ENCODE results near the gene APBA2. TPM values are rescaled to one million over a fixed set of nuclear protein-coding genes. Genes with fewer than 3 reads are reported as not detected.

The APBA2 gene
- total RNA-seq, 2 experiments from 2014 or later = not detected

- H3K36me3 ChIP-seq (ENCODE audit: insufficient read depth, low read length) = no peaks in the 10 kb centered on the region
- DNase-seq (ENCODE audit: low spot score) = no peak
- no TSS peak for BruUV-seq (replicated peaks)
Measured at GRCh38 chr15:28930011-28930410, 44.2 kb downstream of the APBA2 start.

GRCh38 chr15:28930476-28931291 is 44.9 kb downstream of the APBA2 start:
- TF ChIP-seq CTCF (conservative IDR thresholded peaks at IDR 0.05; ENCODE audit: low read length) (no peak), EZH2phosphoT487 (IDR thresholded peaks at IDR 0.05; ENCODE audit: borderline replicate concordance, low read depth, low read length) (no peak)
- Histone ChIP-seq H3K9me2 (ENCODE audit: insufficient read depth, low read length) (no peaks in the 10 kb centered on the region), H3K4me1 (ENCODE audit: insufficient read depth, low read length, poor library complexity, severe bottlenecking) (no peaks in the 10 kb centered on the region), H4K20me1 (ENCODE audit: insufficient read depth, low read length) (no peaks in the 10 kb centered on the region), H3K9me3 (ENCODE audit: low read length) (no peaks in the 10 kb centered on the region), H3K27ac (ENCODE audit: low read depth, low read length, poor library complexity, severe bottlenecking) (no peak overlapping the region), H3K36me3 (ENCODE audit: insufficient read depth, low read length) (no peaks in the 10 kb centered on the region), H2AFZ (ENCODE audit: low read length) (no peak overlapping the region), H3K4me2 (ENCODE audit: low read length) (no peak overlapping the region), H3K4me3 (ENCODE audit: low read depth, low read length, poor library complexity, severe bottlenecking) (no peak overlapping the region), H3K79me2 (ENCODE audit: insufficient read depth, low read depth, low read length) (no peaks in the 10 kb centered on the region)
- ChIA-PET POLR2A (no interaction called here), CTCF (ENCODE audit: unreplicated experiment) (no interaction called here)
- DNase-seq (ENCODE audit: low spot score) = no peak
- no TSS peak for BruUV-seq (replicated peaks)
- intact Hi-C loops (cut with micrococcal nuclease; ENCODE audit: unreplicated experiment) = no loop called here

More at GRCh38 chr15:28930011-28930410, 44.2 kb downstream of the APBA2 start:
- H3K9me2 ChIP-seq (ENCODE audit: insufficient read depth, low read length) = no peaks in the 10 kb centered on the region
- H3K4me1 ChIP-seq (ENCODE audit: insufficient read depth, low read length, poor library complexity, severe bottlenecking) = no peaks in the 10 kb centered on the region
- ChIA-PET POLR2A (no interaction called here), CTCF (ENCODE audit: unreplicated experiment) (no interaction called here)
- no peak overlapping the region for H3K4me3 ChIP-seq (ENCODE audit: low read depth, low read length, poor library complexity, severe bottlenecking)
- TF ChIP-seq EZH2phosphoT487 (IDR thresholded peaks at IDR 0.05; ENCODE audit: borderline replicate concordance, low read depth, low read length) (no peak), CTCF (conservative IDR thresholded peaks at IDR 0.05; ENCODE audit: low read length) (no peak)
- H3K27ac ChIP-seq (ENCODE audit: low read depth, low read length, poor library complexity, severe bottlenecking) = no peak overlapping the region
- intact Hi-C loops (cut with micrococcal nuclease; ENCODE audit: unreplicated experiment) = no loop called here
- no peak overlapping the region for H2AFZ ChIP-seq (ENCODE audit: low read length)
- no peak overlapping the region for H3K4me2 ChIP-seq (ENCODE audit: low read length)
- no peaks in the 10 kb centered on the region for H3K9me3 ChIP-seq (ENCODE audit: low read length)
- H4K20me1 ChIP-seq (ENCODE audit: insufficient read depth, low read length) = no peaks in the 10 kb centered on the region
- no peaks in the 10 kb centered on the region for H3K79me2 ChIP-seq (ENCODE audit: insufficient read depth, low read depth, low read length)

GRCh38 chr15:28931828-28932227 is 46.1 kb downstream of the APBA2 start:
- POLR2A ChIA-PET = no interaction called here

More at GRCh38 chr15:28931828-28932227, 46.1 kb downstream of the APBA2 start:
- Histone ChIP-seq H3K4me1 (ENCODE audit: insufficient read depth, low read length, poor library complexity, severe bottlenecking) (peaks cover 5% of the 10 kb centered on the region), H3K9me2 (ENCODE audit: insufficient read depth, low read length) (no peaks in the 10 kb centered on the region), H3K79me2 (ENCODE audit: insufficient read depth, low read depth, low read length) (no peaks in the 10 kb centered on the region), H4K20me1 (ENCODE audit: insufficient read depth, low read length) (no peaks in the 10 kb centered on the region), H3K36me3 (ENCODE audit: insufficient read depth, low read length) (no peaks in the 10 kb centered on the region), H3K27ac (ENCODE audit: low read depth, low read length, poor library complexity, severe bottlenecking) (no peak overlapping the region), H3K4me3 (ENCODE audit: low read depth, low read length, poor library complexity, severe bottlenecking) (no peak overlapping the region), H2AFZ (ENCODE audit: low read length) (no peak overlapping the region), H3K9me3 (ENCODE audit: low read length) (no peaks in the 10 kb centered on the region), H3K4me2 (ENCODE audit: low read length) (no peak overlapping the region)
- TF ChIP-seq CTCF (conservative IDR thresholded peaks at IDR 0.05; ENCODE audit: low read length) = no peak
- no peak for TF ChIP-seq EZH2phosphoT487 (IDR thresholded peaks at IDR 0.05; ENCODE audit: borderline replicate concordance, low read depth, low read length)
- BruUV-seq (replicated peaks) = no TSS peak
- CTCF ChIA-PET (ENCODE audit: unreplicated experiment) = no interaction called here
- no peak for DNase-seq (ENCODE audit: low spot score)
- intact Hi-C loops (cut with micrococcal nuclease; ENCODE audit: unreplicated experiment) = no loop called here

All from OCI-LY7 (cell line).